ENCODE results near the gene PJA1. TPM values are rescaled to one million over a fixed set of nuclear protein-coding genes. Genes with fewer than 3 reads are reported as not detected.

PJA1 gene
- total RNA-seq, 2 donors from 2014 or later, result 9.3 to 9.8 TPM

DNA sequence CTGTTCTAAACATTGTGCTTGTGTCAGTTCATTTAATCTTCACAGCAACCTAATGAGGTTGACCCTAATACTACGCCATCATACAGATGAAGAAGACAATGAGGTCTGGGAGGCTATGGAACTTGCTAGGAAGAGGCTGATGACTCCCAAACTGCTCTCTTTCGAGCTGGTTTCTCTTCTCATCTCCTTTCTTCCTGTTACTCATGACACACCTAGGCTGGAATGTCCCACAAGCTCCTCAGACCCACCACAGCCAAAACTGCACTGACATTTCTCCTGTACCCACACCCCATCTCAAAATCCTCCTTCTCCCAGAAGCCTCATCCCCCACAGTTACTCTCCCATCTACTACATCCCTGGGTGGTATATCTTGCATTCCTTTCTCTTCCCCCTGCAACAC is 27.4 kb upstream of the PJA1 start:
- intact Hi-C loops (cut with DNase I), result no loop called here
- Histone ChIP-seq H3K27ac (no peak overlapping the region), H3K36me3 (no peaks in the 10 kb centered on the region), H3K27me3 (no peaks in the 10 kb centered on the region), H3K4me1 (no peaks in the 10 kb centered on the region), H3K9me3 (no peaks in the 10 kb centered on the region), H3K4me3 (no peak overlapping the region), H3K9ac (ENCODE audit: low read depth in 2 of 2, low read length in 2 of 2) (no peak overlapping the region)
- TF ChIP-seq, protein P1, sequence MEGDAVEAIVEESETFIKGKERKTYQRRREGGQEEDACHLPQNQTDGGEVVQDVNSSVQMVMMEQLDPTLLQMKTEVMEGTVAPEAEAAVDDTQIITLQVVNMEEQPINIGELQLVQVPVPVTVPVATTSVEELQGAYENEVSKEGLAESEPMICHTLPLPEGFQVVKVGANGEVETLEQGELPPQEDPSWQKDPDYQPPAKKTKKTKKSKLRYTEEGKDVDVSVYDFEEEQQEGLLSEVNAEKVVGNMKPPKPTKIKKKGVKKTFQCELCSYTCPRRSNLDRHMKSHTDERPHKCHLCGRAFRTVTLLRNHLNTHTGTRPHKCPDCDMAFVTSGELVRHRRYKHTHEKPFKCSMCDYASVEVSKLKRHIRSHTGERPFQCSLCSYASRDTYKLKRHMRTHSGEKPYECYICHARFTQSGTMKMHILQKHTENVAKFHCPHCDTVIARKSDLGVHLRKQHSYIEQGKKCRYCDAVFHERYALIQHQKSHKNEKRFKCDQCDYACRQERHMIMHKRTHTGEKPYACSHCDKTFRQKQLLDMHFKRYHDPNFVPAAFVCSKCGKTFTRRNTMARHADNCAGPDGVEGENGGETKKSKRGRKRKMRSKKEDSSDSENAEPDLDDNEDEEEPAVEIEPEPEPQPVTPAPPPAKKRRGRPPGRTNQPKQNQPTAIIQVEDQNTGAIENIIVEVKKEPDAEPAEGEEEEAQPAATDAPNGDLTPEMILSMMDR (IDR thresholded peaks at IDR 0.05), result no peak
- no peak for DNase-seq

- no peak for DNase-seq
- Histone ChIP-seq H3K27me3 (peaks cover 4% of the 10 kb centered on the region), H3K9ac (ENCODE audit: low read depth in 2 of 2, low read length in 2 of 2) (no peak overlapping the region), H3K27ac (no peak overlapping the region), H3K36me3 (no peaks in the 10 kb centered on the region), H3K4me1 (no peaks in the 10 kb centered on the region), H3K9me3 (no peaks in the 10 kb centered on the region), H3K4me3 (no peak overlapping the region)
- TF ChIP-seq, protein P1 (IDR thresholded peaks at IDR 0.05), result no peak
- intact Hi-C loops (cut with DNase I), result no loop called here
Measured at GRCh38 chrX:69189576-69190371, 24.5 kb upstream of the PJA1 start.

- no peak overlapping the region for H3K4me3 ChIP-seq
- H3K4me1 ChIP-seq, result no peaks in the 10 kb centered on the region
- DNase-seq, result no peak
- no peaks in the 10 kb centered on the region for H3K9me3 ChIP-seq
- TF ChIP-seq, protein P1 (IDR thresholded peaks at IDR 0.05), result no peak
- peaks cover 4% of the 10 kb centered on the region for H3K27me3 ChIP-seq
- intact Hi-C loops (cut with DNase I), result no loop called here
- no peaks in the 10 kb centered on the region for H3K36me3 ChIP-seq
- no peak overlapping the region for H3K9ac ChIP-seq (ENCODE audit: low read depth in 2 of 2, low read length in 2 of 2)
- H3K27ac ChIP-seq, result no peak overlapping the region
Measured at GRCh38 chrX:69186651-69187050, 21.4 kb upstream of the PJA1 start.

DNA sequence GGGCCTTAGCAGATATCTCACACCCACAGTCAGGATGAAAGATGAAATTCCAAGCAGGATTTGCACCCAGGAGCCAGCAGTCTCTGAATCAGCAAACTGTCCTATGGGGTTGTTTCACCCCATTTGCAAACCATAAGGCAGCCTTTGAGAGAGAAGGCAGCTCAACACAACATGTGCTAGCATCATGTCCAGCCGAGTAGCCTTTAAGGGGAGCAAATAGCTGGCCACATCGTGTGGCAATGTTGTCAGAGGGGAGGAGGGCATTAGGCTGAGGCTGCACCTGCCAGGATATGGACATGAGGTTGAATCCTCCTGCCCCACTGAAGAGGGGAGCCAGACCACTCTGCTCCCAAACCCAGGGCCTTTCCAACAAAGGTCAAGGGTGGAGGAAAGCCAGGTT is 20.6 kb upstream of the PJA1 start:
- TF ChIP-seq, protein P1 (IDR thresholded peaks at IDR 0.05), result no peak
- intact Hi-C loops (cut with DNase I), result no loop called here

DNA sequence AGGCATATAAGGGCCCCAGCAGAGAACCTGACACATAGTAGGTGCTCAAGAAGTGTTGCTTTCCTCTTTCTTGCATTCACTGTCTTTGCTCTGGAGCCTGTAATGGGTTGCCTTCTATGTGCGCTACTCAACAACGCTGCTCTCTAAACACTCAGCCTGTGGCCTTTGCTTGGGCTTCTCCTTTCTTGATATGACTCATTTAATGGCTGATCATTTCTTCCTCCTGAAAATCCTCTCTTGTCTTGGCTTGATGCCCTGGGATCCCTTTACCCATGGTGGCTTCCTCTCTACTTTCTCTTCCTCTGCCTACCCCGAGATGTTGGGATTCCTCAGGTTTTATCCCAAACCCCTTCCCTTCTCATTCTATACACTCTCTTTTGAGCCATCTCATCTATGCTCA is 19.9 kb upstream of the PJA1 start:
- no peaks in the 10 kb centered on the region for H3K4me1 ChIP-seq
- DNase-seq, result peak; percentile 10
- intact Hi-C loops (cut with DNase I), result no loop called here

More for the DNA sequence above, 20.6 kb upstream of the PJA1 start:
- Histone ChIP-seq H3K4me3 (no peak overlapping the region), H3K4me1 (no peaks in the 10 kb centered on the region), H3K27me3 (peaks cover 4% of the 10 kb centered on the region), H3K9ac (ENCODE audit: low read depth in 2 of 2, low read length in 2 of 2) (no peak overlapping the region), H3K27ac (no peak overlapping the region), H3K9me3 (no peaks in the 10 kb centered on the region), H3K36me3 (no peaks in the 10 kb centered on the region)
- DNase-seq, result peak; percentile 10

More for the DNA sequence above, 19.9 kb upstream of the PJA1 start:
- H3K27me3 ChIP-seq, result peaks cover 4% of the 10 kb centered on the region
- H3K9me3 ChIP-seq, result no peaks in the 10 kb centered on the region
- TF ChIP-seq, protein P1 (IDR thresholded peaks at IDR 0.05), result no peak
- no peak overlapping the region for H3K9ac ChIP-seq (ENCODE audit: low read depth in 2 of 2, low read length in 2 of 2)
- no peaks in the 10 kb centered on the region for H3K36me3 ChIP-seq
- H3K4me3 ChIP-seq, result no peak overlapping the region
- no peak overlapping the region for H3K27ac ChIP-seq

Measured in colonic mucosa (tissue), 4 donors.